GM23338 (cell line): ENCODE results near the gene POLD2. TPM values are rescaled to one million over a fixed set of nuclear protein-coding genes. Genes with fewer than 3 reads are reported as not detected.

Source experiments
- ATAC-seq: fragments of 200-7000 bp; cut with Tn5 transposase; 3 replicates; pipeline ENCODE4 v1.9.1; 2020
- DNase-seq: peaks from one replicate; pipeline ENCODE4 v3.0.0-alpha.2; 2015; ENCODE audit warnings: low spot score
- H2AFZ ChIP-seq: fragments of 200-600 bp; sonication (generic); 2 replicates; pipeline ENCODE4 v1.8.0; 2016; ENCODE audit warnings: antibody characterized with exemption, mild to moderate bottlenecking, moderate library complexity
- H3F3A ChIP-seq: fragments of 200-600 bp; sonication (generic); replicated peaks from 2 replicates; pipeline ENCODE4 v1.8.0; 2017; ENCODE audit warnings: antibody characterized with exemption, mixed run types, low read depth
- H3K27ac ChIP-seq: fragments of 200-600 bp; sonication (generic); 2 replicates; pipeline ENCODE4 v1.6.1; 2016; ENCODE audit warnings: low read depth
- H3K27me3 ChIP-seq: fragments of 200-600 bp; sonication (generic); 2 replicates; pipeline ENCODE4 v1.8.0; 2016; ENCODE audit warnings: mild to moderate bottlenecking, mixed run types, moderate library complexity; ENCODE audit not compliant: insufficient read depth
- H3K36me3 ChIP-seq: fragments of 200-600 bp; sonication (generic); 2 replicates; pipeline ENCODE4 v1.8.0; 2016; ENCODE audit warnings: mild to moderate bottlenecking; ENCODE audit not compliant: insufficient read depth
- H3K4me1 ChIP-seq: fragments of 200-600 bp; sonication (generic); 2 replicates; pipeline ENCODE4 v1.8.0; 2016; ENCODE audit warnings: mild to moderate bottlenecking, moderate library complexity; ENCODE audit not compliant: insufficient read depth
- H3K4me2 ChIP-seq: fragments of 200-600 bp; sonication (generic); 2 replicates; pipeline ENCODE4 v1.7.1; 2017; ENCODE audit warnings: mixed run types
- H3K4me3 ChIP-seq: fragments of 200-600 bp; sonication (generic); 2 replicates; pipeline ENCODE4 v1.6.1; 2016; ENCODE audit warnings: mixed run types
- H3K79me2 ChIP-seq: fragments of 200-600 bp; sonication (generic); replicated peaks from 2 replicates; pipeline ENCODE4 v1.8.0; 2017; ENCODE audit warnings: mild to moderate bottlenecking; ENCODE audit not compliant: insufficient read depth
- H3K9me2 ChIP-seq: fragments of 200-600 bp; sonication (generic); 2 replicates; pipeline ENCODE4 v1.8.0; 2017; ENCODE audit not compliant: insufficient read depth
- H4K20me1 ChIP-seq: fragments of 200-600 bp; sonication (generic); replicated peaks from 2 replicates; pipeline ENCODE4 v1.8.0; 2017; ENCODE audit warnings: mild to moderate bottlenecking; ENCODE audit not compliant: insufficient read depth
- H3K27ac Mint-ChIP-seq: 2 replicates; pipeline ENCODE4 v1.8.0; 2020; ENCODE audit warnings: inconsistent platforms, mild to moderate bottlenecking, moderate library complexity, mixed read lengths
- H3K27me3 Mint-ChIP-seq: 3 replicates; pipeline ENCODE4 v1.8.0; 2022; ENCODE audit warnings: low read depth, mild to moderate bottlenecking, moderate library complexity, mixed read lengths, inconsistent platforms; ENCODE audit not compliant: insufficient read depth, poor library complexity
- H3K36me3 Mint-ChIP-seq: 3 replicates; pipeline ENCODE4 v1.8.0; 2021; ENCODE audit warnings: low read depth, mild to moderate bottlenecking, inconsistent platforms, moderate library complexity, mixed read lengths
- H3K4me1 Mint-ChIP-seq: 3 replicates; pipeline ENCODE4 v1.8.0; 2020; ENCODE audit warnings: mild to moderate bottlenecking, inconsistent platforms, mixed read lengths
- H3K4me3 Mint-ChIP-seq: 3 replicates; pipeline ENCODE4 v1.8.0; 2021; ENCODE audit warnings: moderate library complexity, mild to moderate bottlenecking, inconsistent platforms, mixed read lengths
- H3K9me3 Mint-ChIP-seq: 3 replicates; pipeline ENCODE4 v1.8.0; 2020; ENCODE audit warnings: moderate library complexity, mild to moderate bottlenecking, inconsistent platforms, mixed read lengths
- CREB1 ChIP-seq: fragments of 250-450 bp; sonication (Bioruptor Pico); IDR thresholded peaks from 2 replicates; pipeline ENCODE4 v1.5.0; 2020; ENCODE audit warnings: low read depth, mild to moderate bottlenecking, moderate library complexity
- EZH2 ChIP-seq: fragments of 200-600 bp; sonication (generic); IDR thresholded peaks from one replicate; pipeline ENCODE4 v1.8.0; 2017; ENCODE audit warnings: antibody characterized with exemption, mild to moderate bottlenecking, low read depth; ENCODE audit not compliant: unreplicated experiment
- EZH2phosphoT487 ChIP-seq: fragments of 200-600 bp; sonication (generic); IDR thresholded peaks from one replicate; pipeline ENCODE4 v1.8.1; 2018; ENCODE audit warnings: antibody characterized with exemption; ENCODE audit not compliant: unreplicated experiment
- JUNB ChIP-seq: IDR thresholded peaks from one replicate; pipeline ENCODE4 v1.6.1; 2016; ENCODE audit warnings: antibody characterized with exemption; ENCODE audit not compliant: unreplicated experiment
- NANOG ChIP-seq: IDR thresholded peaks from 2 replicates; pipeline ENCODE4 v1.6.1; 2016; ENCODE audit warnings: antibody characterized with exemption, borderline replicate concordance
- POLR2AphosphoS5 ChIP-seq: IDR thresholded peaks from 2 replicates; pipeline ENCODE4 v1.6.1; 2016; ENCODE audit warnings: antibody characterized with exemption, low read depth
- STAT1 ChIP-seq: IDR thresholded peaks from one replicate; pipeline ENCODE4 v1.6.1; 2016; ENCODE audit warnings: antibody characterized with exemption; ENCODE audit not compliant: unreplicated experiment
- ZNF114 ChIP-seq: fragments of 250-450 bp; sonication (Bioruptor Pico); IDR thresholded peaks from 2 replicates; pipeline ENCODE4 v1.5.0; 2020; ENCODE audit warnings: mild to moderate bottlenecking, moderate library complexity
- ZNF462 ChIP-seq: fragments of 250-450 bp; sonication (Bioruptor Pico); IDR thresholded peaks from 2 replicates; pipeline ENCODE4 v1.5.0; 2020; ENCODE audit warnings: mild to moderate bottlenecking, moderate library complexity
- polyA plus RNA-seq: library from polyadenylated mRNA; unstranded; fragments of >200 nt; fragmentation: Nextera tagmentation; extraction: Ambion mirVana; gene quantifications from 2 replicates; pipeline ENCODE4 v1.2.1, GENCODE V29; 2016
- total RNA-seq: library from RNA; depleted of rRNA; stranded (reverse); fragments of >200 nt; shearing (Covaris generic); gene quantifications from 2 replicates; pipeline ENCODE4 v1.2.3, GENCODE V29; 2014
- TF ChIP-seq, protein P1 (sequence below): IDR thresholded peaks from one replicate; pipeline ENCODE4 v1.6.1; 2018; ENCODE audit warnings: antibody characterized with exemption; ENCODE audit not compliant: unreplicated experiment
- TF ChIP-seq, protein P2 (sequence below): IDR thresholded peaks from 2 replicates; pipeline ENCODE4 v1.6.1; 2016; ENCODE audit warnings: antibody characterized with exemption
- TF ChIP-seq, protein P3 (sequence below), 2 experiments: fragments of 200-600 bp in 1 of 2; sonication (generic) in 1 of 2; conservative IDR thresholded peaks; 2 replicates each; pipeline versions ENCODE4 v1.5.1 to v1.6.1; 2016 to 2017; ENCODE audit warnings: antibody characterized with exemption in 2 of 2, low read depth in 2 of 2, mild to moderate bottlenecking in 2 of 2, moderate library complexity in 1 of 2

Gene POLD2
- total and polyA plus RNA-seq, 2 experiments from 2014 or later, result 101 to 127 TPM

DNA sequence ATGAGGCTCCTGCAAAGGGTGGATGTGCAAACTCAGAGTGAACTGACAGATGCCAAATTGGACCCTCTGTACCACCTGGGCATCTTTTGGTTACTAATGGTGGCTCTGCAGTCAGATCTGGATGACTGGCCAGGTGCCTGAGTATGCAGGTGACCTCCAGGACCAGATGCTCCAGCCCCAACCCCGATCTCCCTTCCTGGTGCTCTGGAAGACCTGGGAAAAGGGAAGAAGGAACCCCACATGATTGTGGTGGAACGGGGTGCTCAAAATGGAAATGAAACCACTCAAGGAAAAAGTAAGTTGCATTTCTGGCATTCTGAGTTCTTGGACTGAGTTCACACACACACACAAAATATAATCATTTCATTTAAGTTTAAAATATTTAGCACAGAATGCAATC, 29.0 kb downstream of the POLD2 start:
- Mint-ChIP-seq H3K27ac (no peak overlapping the region), H3K4me3 (no peak overlapping the region), H3K4me1 (peaks cover 4% of the 10 kb centered on the region; the same call in 2 of the 3 replicates), H3K27me3 (peaks cover 17% of the 10 kb centered on the region), H3K36me3 (no peaks in the 10 kb centered on the region), H3K9me3 (no peaks in the 10 kb centered on the region)
- H3K27me3 ChIP-seq, result no peaks in the 10 kb centered on the region
- H3F3A ChIP-seq, result no peaks in the 10 kb centered on the region
- no peaks in the 10 kb centered on the region for H3K36me3 ChIP-seq
- no peaks in the 10 kb centered on the region for H4K20me1 ChIP-seq
- no peak overlapping the region for H3K27ac ChIP-seq
- no peak for DNase-seq
- no peak overlapping the region for H3K4me2 ChIP-seq
- TF ChIP-seq, protein P1, sequence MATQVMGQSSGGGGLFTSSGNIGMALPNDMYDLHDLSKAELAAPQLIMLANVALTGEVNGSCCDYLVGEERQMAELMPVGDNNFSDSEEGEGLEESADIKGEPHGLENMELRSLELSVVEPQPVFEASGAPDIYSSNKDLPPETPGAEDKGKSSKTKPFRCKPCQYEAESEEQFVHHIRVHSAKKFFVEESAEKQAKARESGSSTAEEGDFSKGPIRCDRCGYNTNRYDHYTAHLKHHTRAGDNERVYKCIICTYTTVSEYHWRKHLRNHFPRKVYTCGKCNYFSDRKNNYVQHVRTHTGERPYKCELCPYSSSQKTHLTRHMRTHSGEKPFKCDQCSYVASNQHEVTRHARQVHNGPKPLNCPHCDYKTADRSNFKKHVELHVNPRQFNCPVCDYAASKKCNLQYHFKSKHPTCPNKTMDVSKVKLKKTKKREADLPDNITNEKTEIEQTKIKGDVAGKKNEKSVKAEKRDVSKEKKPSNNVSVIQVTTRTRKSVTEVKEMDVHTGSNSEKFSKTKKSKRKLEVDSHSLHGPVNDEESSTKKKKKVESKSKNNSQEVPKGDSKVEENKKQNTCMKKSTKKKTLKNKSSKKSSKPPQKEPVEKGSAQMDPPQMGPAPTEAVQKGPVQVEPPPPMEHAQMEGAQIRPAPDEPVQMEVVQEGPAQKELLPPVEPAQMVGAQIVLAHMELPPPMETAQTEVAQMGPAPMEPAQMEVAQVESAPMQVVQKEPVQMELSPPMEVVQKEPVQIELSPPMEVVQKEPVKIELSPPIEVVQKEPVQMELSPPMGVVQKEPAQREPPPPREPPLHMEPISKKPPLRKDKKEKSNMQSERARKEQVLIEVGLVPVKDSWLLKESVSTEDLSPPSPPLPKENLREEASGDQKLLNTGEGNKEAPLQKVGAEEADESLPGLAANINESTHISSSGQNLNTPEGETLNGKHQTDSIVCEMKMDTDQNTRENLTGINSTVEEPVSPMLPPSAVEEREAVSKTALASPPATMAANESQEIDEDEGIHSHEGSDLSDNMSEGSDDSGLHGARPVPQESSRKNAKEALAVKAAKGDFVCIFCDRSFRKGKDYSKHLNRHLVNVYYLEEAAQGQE, result no peak
- TF ChIP-seq, protein P2, sequence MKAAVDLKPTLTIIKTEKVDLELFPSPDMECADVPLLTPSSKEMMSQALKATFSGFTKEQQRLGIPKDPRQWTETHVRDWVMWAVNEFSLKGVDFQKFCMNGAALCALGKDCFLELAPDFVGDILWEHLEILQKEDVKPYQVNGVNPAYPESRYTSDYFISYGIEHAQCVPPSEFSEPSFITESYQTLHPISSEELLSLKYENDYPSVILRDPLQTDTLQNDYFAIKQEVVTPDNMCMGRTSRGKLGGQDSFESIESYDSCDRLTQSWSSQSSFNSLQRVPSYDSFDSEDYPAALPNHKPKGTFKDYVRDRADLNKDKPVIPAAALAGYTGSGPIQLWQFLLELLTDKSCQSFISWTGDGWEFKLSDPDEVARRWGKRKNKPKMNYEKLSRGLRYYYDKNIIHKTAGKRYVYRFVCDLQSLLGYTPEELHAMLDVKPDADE, result no peak
- TF ChIP-seq ZNF462 (CRISPR knock-in tag) (no peak), ZNF114 (CRISPR knock-in tag) (no peak), POLR2AphosphoS5 (no peak), NANOG (no peak), JUNB (no peak), EZH2phosphoT487 (no peak), EZH2 (no peak), STAT1 (no peak), CREB1 (CRISPR knock-in tag) (no peak)
- TF ChIP-seq, protein P3, sequence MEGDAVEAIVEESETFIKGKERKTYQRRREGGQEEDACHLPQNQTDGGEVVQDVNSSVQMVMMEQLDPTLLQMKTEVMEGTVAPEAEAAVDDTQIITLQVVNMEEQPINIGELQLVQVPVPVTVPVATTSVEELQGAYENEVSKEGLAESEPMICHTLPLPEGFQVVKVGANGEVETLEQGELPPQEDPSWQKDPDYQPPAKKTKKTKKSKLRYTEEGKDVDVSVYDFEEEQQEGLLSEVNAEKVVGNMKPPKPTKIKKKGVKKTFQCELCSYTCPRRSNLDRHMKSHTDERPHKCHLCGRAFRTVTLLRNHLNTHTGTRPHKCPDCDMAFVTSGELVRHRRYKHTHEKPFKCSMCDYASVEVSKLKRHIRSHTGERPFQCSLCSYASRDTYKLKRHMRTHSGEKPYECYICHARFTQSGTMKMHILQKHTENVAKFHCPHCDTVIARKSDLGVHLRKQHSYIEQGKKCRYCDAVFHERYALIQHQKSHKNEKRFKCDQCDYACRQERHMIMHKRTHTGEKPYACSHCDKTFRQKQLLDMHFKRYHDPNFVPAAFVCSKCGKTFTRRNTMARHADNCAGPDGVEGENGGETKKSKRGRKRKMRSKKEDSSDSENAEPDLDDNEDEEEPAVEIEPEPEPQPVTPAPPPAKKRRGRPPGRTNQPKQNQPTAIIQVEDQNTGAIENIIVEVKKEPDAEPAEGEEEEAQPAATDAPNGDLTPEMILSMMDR (conservative IDR thresholded peaks at IDR 0.05; ENCODE audit: low read depth in 2 of 2), result no peak
- H3K9me2 ChIP-seq, result no peaks in the 10 kb centered on the region
- no peak overlapping the region for H2AFZ ChIP-seq
- no peaks in the 10 kb centered on the region for H3K79me2 ChIP-seq
- no peaks in the 10 kb centered on the region for H3K4me1 ChIP-seq
- no peak overlapping the region for H3K4me3 ChIP-seq
- no peak for ATAC-seq
